Erythroblast (primary cell): ENCODE data around the gene SLC35F3.

Experiments used
- GATA1 ChIP-seq: IDR thresholded peaks from 2 replicates; pipeline ENCODE4 v1.6.1; 2011; ENCODE audit warnings: low read depth, mild to moderate bottlenecking, control low read depth, low read length, moderate library complexity
- POLR2A ChIP-seq: IDR thresholded peaks from 2 replicates; pipeline ENCODE4 v1.6.1; 2011; ENCODE audit warnings: mild to moderate bottlenecking, low read length

- TF ChIP-seq POLR2A (no peak), GATA1 (no peak)
These were observed 84.7 kb downstream of the SLC35F3 start for GRCh38 chr1:233988963-233989696.
